Stimulated activated CD8-positive, alpha-beta memory T cell treated with anti-CD3 and anti-CD28 coated beads, Interleukin-4, amount 100 ng/mL, for 1 hour (primary cell): ENCODE measurements around the gene ADAM33.

Experiments
- DNase-seq, 2 donors: peaks; one replicate each; pipeline ENCODE4 v3.0.0-alpha.2; 2020; ENCODE audit warnings: low read depth in 2 of 2, low spot score in 1 of 2

Gene ADAM33

DNA sequence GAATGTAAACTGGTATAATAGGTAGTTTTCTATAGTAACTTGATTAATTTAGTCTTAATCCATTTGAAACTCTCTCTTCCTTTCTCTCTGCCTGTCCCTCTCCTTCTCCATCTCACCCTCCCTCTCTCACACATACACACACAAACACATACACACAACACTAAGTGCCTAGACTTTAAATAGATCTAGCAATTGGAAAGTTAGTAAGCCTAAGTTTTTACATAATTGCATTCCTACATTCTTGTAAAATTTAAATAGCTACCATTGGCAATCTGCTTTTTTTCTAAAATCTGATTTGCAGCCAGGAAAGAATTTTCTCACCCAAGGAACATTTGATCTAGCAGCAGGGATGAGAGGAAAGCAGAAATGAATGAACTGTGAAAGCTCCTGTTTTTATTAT, 34.3 kb downstream of the ADAM33 start:
- DNase-seq: no peak

DNA sequence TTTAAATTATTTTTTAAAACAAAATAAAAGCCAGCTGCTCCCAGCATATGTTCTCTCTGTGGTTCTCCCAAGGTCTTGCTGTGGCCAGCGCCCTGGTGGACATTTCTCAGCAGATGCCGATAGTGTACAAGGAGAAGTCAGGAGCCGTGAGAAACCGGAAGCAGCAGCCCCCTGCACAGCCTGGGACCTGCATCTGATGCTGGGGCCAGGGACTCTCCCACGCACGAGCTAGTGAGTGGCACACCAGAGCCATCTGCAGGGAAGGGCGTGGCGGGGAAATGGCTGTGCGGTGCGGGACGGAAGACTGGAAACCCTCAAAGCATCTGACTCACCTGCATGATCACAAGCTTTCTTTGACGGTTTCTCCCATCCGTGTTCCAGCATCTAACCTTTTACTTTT, 35.2 kb downstream of the ADAM33 start:
- DNase-seq: no peak

DNA sequence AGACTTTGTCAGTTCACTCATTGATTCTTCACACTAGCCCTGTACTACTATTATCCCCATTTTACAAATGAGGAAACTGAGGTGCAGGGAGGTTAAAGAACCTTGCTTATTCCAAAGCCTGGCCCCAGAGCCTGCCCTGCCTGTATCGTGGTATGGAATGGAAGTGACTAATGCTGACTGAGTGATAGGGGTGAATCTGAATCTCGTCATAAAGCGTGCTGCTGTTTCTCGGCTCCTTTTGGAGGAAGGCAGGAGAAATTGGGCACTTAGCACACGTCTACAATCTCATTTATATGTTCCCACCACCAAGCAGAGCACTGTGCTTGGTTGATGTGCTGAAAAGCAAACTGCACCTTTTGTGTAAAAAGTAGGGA, 35.8 kb downstream of the ADAM33 start:
- DNase-seq: no peak

DNA sequence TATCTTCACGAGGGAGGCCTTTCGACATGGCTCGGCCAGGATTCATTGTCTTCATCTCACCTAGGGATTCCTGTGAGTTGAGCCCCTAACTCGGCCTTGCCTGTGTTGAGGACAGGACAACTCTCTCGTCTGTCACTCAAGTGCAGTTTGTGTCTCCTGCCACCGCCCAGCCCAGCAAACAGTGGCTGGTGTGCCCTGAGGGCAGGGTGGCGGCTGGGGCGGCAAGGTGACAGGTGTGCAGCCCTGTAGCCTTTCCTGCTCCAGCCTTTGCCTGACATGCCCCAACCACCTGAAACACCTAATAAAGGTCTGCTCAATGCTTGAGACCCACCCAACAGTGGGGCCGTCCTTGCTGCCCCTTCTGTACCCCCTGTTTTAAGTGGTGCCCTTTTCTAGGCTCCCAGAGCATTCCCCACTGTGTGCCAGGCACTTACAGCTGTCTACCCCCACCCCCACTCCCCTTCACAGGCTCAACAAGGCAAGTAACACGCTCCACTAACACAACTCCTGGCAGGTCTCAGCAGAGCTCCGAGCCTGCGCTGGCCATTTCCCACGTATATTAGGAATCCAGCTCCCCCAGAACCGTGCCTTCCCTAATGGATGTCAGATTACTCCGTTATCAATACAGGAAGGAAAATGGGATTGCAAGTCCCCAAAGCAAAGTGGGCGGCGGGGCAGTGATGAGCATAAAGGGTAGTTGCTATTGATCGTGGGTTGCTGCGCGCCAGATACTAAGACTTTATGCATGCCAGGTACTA, 36.3 kb downstream of the ADAM33 start:
- DNase-seq: no peak

DNA sequence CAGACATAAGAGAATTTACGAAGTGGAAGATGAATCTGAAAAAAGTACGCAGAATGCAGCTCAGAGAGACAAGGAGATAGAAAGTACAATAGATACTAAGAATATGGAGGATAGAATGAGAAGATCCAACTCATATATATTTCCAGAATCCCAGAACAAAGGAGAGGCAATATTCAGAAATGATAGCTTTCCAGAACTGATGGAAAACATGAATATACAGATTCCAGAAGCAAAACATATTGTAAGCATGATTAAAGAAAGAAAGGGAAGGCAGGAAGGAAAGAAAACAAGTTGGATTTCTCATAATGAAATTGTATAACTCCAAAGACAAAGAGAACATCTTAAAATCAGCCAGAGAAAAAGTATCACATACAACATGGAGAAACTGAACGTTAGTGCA, 41.6 kb downstream of the ADAM33 start:
- DNase-seq: no peak

DNA sequence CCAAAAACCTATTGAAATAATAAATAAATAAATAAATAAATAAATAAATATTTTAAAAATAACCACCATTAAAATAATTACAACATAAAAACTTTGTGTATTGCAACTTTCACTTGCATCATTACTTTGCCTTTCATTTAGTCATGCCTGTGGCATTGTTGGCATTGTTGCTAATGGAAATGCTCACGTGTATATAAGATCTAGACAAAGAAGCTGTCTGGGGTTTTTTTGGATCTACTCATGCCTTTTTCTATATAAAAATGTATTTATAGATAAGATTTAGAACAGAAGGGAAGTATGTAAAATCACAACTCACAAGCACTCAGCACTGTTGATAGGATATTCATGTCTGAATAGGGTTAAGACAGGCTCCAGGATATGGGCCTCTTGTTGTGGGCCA, 46.5 kb downstream of the ADAM33 start:
- DNase-seq: no peak

DNA sequence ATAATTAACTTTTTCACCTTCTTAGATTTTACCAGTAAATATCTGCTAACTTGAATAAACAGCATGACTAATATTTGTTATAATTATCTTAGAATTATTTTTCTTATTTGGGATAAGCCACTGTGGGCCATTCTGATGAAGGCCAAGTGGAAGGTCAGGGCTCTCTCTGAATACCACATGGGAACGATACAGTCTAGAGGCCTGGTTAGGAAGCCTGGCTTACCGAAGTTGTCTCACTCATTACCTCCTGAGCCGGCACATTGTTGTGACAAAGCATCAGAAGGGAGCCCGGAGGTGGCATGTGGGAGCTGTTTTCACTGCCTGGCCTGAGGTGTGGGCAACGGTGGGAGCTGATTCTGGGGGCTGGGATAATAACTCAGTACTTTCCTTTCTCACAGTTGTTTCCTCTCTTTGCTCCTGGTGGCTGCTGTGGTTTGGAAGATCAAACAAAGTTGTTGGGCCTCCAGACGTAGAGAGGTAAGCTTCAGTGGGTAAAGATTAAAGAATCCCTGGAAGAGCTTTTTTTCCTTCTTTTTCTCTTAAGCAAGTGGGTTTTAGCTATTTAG, 47.8 kb downstream of the ADAM33 start:
- no peak for DNase-seq

DNA sequence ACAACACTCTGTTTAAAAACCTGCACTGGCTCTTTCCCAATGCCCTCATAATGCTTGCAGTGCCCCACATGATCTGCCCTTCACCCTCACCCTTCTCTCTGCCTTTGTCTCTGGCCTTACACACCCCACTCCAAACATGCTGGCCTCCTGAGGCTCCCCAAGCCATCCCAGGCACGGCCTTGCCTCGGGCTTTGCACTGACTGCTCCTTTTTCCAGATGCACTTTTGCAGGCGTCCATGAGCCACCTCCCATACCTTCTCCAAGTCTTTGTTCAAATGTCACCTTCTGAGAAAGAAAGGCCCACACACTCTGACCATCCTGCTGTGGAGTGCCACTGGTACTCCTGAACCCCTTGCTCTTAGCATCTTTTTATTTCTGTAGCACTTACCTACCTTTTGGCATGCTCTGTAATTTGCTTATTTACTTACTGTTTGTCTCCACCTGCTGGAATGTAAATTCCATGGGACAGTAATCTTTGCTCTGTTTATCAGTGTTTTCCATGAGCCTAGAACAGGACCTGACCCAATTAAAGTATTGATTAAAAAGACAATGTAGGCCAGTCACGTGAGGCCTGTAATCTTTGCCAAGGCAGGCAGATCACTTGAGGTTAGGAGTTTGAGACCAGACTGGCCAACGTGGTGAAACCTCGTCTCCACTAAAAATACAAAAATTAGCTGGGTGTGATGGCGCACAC, 49.4 kb downstream of the ADAM33 start:
- no peak for DNase-seq

DNA sequence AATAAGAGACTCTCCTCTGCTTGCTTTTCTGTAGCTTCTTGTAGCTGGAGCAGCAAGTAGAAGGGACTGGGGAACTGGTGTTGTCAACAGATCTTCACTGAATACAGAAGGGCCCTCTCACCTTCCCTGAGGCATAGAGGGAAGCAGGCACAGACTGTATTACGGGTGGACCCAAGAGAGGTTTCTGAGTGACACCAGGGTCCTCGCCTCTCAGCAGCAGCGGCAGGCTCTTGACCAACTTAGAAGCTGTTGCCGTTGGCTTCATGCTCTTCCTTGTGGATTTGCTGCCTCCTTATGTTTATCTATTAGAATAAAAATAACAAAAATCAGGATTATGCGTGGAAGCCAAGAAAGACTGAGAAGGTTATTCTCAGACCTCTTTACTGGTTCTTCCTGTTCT, 50.3 kb downstream of the ADAM33 start:
- DNase-seq: no peak

DNA sequence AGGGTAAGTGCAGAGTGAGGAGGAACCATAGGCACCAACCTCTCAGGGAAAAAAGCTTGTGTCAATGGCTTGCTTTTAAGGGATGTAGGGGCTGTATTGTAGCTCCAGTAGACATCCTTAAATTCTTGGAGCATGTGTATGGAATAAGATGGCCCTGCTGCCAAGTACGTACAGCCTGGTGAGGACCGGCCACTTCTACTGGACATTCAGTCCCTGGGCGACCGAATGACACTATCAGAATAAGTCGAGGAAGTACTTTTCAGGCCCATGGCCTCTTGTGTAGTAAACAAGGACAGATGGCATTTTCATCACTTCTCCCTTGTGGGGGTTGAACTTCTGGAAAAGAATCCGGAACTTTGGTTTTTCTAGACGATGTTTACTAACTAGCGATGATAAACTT, 51.4 kb downstream of the ADAM33 start:
- no peak for DNase-seq

DNA sequence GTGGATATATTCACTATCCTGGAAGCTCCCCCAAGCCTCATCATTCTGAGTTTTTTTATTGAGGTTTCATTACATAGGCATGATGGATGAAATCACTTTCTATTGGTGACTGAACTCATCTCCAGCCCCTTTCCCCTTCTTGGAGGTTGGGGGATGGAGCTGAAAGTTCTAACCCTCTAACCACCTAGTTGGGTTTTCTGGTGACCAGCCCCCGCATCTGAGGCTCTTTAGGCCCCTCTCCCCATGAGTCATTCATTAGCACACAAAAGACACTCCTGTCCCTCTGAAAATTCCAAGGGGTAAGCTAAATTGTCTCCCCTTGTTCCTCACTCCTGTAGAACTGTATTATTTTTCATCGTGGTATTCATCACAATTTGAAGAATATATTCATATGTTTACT, 51.9 kb downstream of the ADAM33 start:
- no peak for DNase-seq

DNA sequence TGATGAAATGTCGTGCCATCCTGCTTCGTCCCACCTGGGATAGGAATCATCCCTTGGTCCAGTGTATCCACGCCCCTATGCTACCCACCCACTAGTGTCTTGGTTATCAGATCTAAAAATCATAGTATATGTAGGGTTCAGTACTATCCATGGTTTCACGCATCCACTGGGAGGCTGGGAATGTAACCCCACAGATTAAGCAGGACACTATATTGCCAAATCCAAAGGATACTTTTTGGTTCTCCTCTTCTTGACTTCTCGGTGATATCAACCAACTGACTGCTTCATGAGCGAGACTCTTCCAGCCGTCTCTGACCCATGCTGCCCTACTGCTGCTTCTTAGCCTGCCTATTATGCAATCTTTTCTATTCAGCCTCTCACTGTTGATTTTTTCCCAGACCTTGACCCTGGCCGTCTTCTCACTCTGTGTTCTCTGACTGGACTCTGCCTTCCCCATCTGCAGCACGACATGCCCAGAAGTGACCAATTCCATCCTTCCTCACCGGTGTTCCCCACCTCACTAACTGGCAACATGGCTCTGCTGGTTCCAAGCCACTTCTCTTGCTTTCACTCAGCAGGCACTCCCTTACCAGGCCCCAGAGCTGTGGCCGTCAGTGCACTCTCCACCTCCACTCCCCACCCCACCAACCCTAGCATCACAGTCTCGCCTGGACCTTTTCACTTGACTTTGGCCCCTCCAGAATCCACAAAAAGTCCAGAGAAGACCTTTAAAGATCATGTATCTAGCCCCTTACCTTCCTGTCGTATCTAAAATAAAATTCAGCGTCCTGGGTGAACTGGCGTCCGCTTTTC, 53.1 kb downstream of the ADAM33 start:
- no peak for DNase-seq

DNA sequence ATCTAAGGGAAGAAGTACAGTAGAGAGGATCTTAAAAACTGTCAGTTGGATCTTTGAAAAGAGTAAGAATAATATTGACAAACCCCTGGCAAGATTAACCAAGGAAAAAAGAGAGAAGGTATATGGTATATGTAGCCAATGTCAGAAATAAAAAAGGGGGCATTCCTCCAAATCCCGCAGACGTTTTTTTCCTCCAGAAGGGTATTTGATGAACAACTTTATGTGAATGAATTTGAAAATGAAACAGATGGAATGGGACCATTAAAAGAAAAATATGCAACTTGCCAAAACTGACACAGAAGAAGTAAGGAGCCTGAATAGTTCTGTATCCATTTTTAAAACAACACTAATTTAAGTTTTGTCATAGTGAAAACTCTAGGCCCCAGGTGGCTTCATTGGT, 54.3 kb downstream of the ADAM33 start:
- no peak for DNase-seq

DNA sequence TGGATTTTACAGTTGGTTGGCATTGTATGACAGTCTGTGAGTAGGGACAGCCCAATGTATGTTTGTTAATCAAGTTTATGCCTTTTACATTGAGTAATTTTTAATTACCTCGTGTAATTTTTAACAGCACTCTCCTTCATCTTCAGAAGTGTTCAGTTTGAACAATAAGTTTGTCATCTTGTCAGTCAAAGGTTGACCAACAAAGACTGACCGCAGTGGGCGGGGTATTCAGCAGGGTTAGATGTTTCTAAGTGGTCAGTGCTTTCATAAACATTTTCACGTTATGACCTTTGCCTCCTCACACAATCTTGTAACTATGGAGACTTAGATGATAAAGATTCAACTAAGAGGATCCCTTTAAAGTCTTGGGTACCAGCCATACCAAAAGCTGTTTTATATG, 59.4 kb downstream of the ADAM33 start:
- no peak for DNase-seq

DNA sequence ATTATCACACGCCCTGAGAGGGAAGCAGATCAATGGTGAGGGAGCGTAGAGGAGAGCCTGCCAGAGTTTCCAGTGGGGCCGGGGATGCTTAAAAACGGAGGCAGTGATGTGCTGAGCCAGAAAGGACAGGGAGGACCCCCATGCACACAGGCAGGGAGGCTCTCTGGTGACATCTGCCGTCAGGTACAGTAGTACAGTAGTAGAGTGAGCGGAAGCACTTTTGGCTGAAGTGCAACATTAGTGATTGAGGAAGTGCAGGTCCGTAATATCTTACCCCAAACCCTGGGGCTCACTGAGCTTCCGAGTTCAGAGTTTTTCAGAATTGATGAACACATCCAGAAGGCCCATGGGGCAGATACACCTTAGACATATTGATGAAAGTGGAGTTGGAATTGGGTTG, 60.7 kb downstream of the ADAM33 start:
- DNase-seq: no peak
